ENCODE data around the gene DNAJC16.

Gene DNAJC16

GRCh38 chr1:15522551-15522950 lies 4.1 kb upstream of the DNAJC16 start:
- DNase-seq (ENCODE audit: low read depth) = no peak
- H3K4me3 ChIP-seq (ENCODE audit: low read depth, low read length) = no peak overlapping the region
- TF ChIP-seq CTCF (IDR thresholded peaks at IDR 0.05; ENCODE audit: low read depth, low read length, missing control alignments) = no peak

DNA sequence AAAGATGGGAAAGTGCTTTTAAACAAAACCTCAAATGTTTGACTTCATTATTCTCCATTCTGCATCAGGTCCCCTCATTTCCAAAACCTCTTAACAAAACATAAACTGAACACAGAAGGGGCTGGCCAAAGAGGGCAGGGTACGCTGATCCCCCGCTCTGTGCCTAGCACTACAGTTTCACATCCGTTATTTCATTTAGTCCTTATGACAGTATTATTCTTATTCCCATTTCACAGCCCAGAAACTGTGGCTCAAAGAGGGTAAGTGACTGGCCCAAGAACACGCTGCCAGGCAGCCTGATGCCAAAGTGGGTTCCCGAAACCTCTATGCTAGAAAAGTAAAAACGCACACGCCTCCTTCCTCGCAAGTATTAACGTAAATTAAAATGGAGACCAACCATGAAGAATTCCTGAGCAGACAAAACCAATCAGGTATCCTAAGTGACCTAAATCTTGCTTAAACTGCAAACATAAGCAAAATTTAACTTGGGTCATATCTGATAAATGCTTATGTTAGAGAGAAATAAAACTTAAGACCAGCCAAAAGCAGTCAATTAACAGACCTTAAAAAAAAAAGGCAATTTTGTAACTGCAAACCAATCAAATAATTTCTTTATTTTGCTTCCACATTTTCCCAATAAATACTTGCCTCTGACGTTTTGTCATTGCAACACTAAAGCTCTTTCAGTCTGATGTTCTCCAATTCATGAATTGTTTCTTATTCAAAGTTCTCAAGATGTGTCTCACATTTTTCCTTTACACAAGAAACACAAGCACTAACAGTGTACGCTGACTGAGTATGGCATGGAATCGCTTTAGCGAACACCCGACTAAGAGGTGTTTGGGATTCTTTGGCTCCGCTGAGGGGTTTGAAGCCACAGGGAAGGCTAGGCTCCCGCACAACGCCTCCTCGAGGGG lies 3.3 kb upstream of the DNAJC16 start:
- H3K4me3 ChIP-seq (ENCODE audit: low read depth, low read length) = peak overlapping the region; percentile 86
- no peak for TF ChIP-seq CTCF (IDR thresholded peaks at IDR 0.05; ENCODE audit: low read depth, low read length, missing control alignments)
- DNase-seq (ENCODE audit: low read depth) = no peak

DNA sequence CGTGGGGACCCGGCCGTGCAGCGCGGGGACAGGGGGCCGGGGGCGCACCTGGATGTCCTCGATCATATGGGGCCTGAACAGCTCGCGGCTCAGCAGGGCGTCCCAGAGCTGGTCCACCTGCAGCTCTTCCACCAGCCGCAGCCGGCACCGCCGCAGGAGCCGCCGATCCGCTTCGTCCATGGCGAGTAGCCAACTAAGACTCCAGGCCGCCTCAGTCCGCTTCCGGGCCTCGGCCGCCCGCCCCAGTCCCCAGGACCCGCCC lies 2.7 kb upstream of the DNAJC16 start, which contains the start of gene CASP9:
Gene CASP9, minus strand, starts transcription at position 195 of the 262 bp plus-strand sequence. Its CDS starts 15 bp downstream, at position 180.
- peak within 1 kb of the TSS; percentile 86 for H3K4me3 ChIP-seq (ENCODE audit: low read depth, low read length)
- no peak for TF ChIP-seq CTCF (IDR thresholded peaks at IDR 0.05; ENCODE audit: low read depth, low read length, missing control alignments)
- DNase-seq (ENCODE audit: low read depth) = no peak

- peak overlapping the region; percentile 86 for H3K4me3 ChIP-seq (ENCODE audit: low read depth, low read length)
- TF ChIP-seq CTCF (IDR thresholded peaks at IDR 0.05; ENCODE audit: low read depth, low read length, missing control alignments) = no peak
- peak; percentile 85 for DNase-seq (ENCODE audit: low read depth)
Observed at GRCh38 chr1:15524283-15525049, 2.2 kb upstream of the DNAJC16 start.

DNA sequence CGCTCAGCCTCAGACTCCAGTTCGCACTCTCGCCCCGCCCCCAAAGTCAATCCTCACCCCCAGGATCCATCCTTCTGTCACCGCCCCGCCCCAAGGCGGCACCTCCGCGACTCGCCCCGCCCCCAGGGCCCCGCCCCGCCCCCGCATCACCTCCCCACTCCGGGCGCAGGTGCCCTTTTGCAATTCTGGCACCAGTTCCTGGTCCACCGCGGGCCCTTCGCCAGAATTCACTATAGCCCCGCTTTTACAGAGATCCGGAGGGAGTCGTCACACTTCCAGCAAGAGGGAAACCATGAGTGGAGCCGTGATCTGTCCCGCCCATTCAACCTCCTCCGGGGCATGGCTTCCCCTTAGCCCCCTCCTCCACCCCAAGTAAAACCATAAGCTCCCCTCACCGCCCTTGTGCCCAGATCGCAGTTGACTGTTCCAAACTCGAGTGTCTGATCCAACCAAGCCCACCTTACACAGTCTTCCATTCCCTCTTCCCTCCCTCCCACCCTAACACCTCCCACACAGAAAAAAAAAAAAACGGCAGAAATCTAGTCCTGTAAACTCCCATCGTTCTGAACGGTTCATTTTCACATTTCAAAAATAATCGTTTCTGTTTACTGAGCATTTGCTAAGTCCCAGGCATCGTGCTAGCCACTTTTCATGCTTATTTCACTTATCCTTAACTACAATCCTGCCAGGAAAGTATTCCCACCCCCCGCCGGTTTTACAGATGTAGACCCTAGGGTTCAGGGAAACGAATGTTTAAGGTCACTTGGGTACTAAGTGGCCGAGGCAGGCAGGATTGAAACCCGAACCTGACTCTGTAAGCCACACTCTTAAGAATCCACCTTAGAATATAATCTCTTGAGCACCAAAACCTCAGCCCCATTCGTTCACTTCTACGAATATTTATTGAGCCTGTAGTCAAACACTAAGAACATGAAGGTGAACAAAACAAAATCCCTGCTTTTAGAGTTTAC lies 1.3 kb upstream of the DNAJC16 start:
- DNase-seq (ENCODE audit: low read depth) = peak; percentile 92
- TF ChIP-seq CTCF (IDR thresholded peaks at IDR 0.05; ENCODE audit: low read depth, low read length, missing control alignments) = no peak
- H3K4me3 ChIP-seq (ENCODE audit: low read depth, low read length) = peak overlapping the region; percentile 84

GRCh38 chr1:15526021-15526489 lies 593 bp upstream of the DNAJC16 start:
- no peak for DNase-seq (ENCODE audit: low read depth)
- H3K4me3 ChIP-seq (ENCODE audit: low read depth, low read length) = peak overlapping the region; percentile 84
- TF ChIP-seq CTCF (IDR thresholded peaks at IDR 0.05; ENCODE audit: low read depth, low read length, missing control alignments) = no peak

All from GM12864 (cell line).